Heart left ventricle (tissue), 13 donors: ENCODE results near the gene MRPL12.
A peak's percentile ranks its signal among the peaks of the same experiment; 100 is the strongest.

Source experiments
- CTCF ChIP-seq, 12 donors: fragments of 200-600 bp; sonication (generic) in 4 of 12; IDR thresholded peaks; one replicate each; pipeline versions ENCODE4 v1.5.0 to v1.8.0; 2018 to 2022; ENCODE audit warnings: antibody characterized with exemption in 12 of 12, mild to moderate bottlenecking in 5 of 12
- POLR2A ChIP-seq, 2 donors: fragments of 450-650 bp; IDR thresholded peaks; one replicate each; pipeline ENCODE4 v1.6.1; 2017; ENCODE audit warnings: antibody characterized with exemption in 2 of 2, mild to moderate bottlenecking in 2 of 2, moderate library complexity in 2 of 2
- donor health status: ischemic (EF 13 %, LVEDD 7.1; RV severe dilation, severe dysfunction).
- donor health status: DM: no; HTN: yes; CAD: no.
- donor health status: DM: no; HTN: no; CAD: no.
- donor health status: ischemic (EF 25% LVEDD 6.9; RV normal size, moderate dysfunction).
- donor health status: ischemic (EF 25% LVEDD 5.7; RV mildly dilated, moderate dysfunction).
- donor health status: ischemic (EF 35%, LVEDD 5.7; RV mildly dilated, moderate dysfunction).
- donor health status: nonischemic (EF 11% LVEDD 7.7; RV severe dilation, severe dysfunction).
- donor health status: DM: yes; HTN: yes; CAD: no.
- donor health status: PGD.
- donor health status: ischemic (EF 29% LVEDD 5.4; RV normal size, mild dysfunction).
- donor health status: nonischemic (EF 23%, LVEDD 6.1; RV moderate dilation, normal function).

- TF ChIP-seq CTCF (IDR thresholded peaks at IDR 0.05) (no peak), POLR2A (IDR thresholded peaks at IDR 0.05) (peak; percentile 64 to 95)
Observed at GRCh38 chr17:81666342-81667191, 36.6 kb upstream of the MRPL12 start, which contains the start of the genes CCDC137 and OXLD1.
